Liver (tissue), 3 donors: Measurements from ENCODE around the gene NRG2.

Source experiments
- EGR1 ChIP-seq, 2 donors: IDR thresholded peaks; 2 replicates each; pipeline ENCODE4 v1.6.1; 2016 to 2018; ENCODE audit warnings: antibody characterized with exemption in 2 of 2, low read depth in 2 of 2
- GABPA ChIP-seq, 2 donors: IDR thresholded peaks in 1 of 2; conservative IDR thresholded peaks in 1 of 2; 2 replicates each; pipeline ENCODE4 v1.6.1; 2016; ENCODE audit warnings: antibody characterized with exemption in 2 of 2, mild to moderate bottlenecking in 1 of 2, moderate library complexity in 1 of 2
- RAD21 ChIP-seq, 2 donors: IDR thresholded peaks; 2 replicates each; pipeline ENCODE4 v1.6.1; 2016; ENCODE audit warnings: antibody characterized with exemption in 2 of 2, mild to moderate bottlenecking in 2 of 2
- TAF1 ChIP-seq: conservative IDR thresholded peaks from 2 replicates; pipeline ENCODE4 v1.6.1; 2016; ENCODE audit warnings: antibody characterized with exemption, mild to moderate bottlenecking
- YY1 ChIP-seq: IDR thresholded peaks from 2 replicates; pipeline ENCODE4 v1.6.1; 2016; ENCODE audit warnings: antibody characterized with exemption, mild to moderate bottlenecking
- TF ChIP-seq, protein P1 (sequence below): fragments of 150-350 bp; IDR thresholded peaks from 2 replicates; pipeline ENCODE4 v1.5.1; 2017; ENCODE audit warnings: improper control_type of control experiment, low read depth, low read length; ENCODE audit not compliant: missing input control
- TF ChIP-seq, protein P2 (sequence below): IDR thresholded peaks from 2 replicates; pipeline ENCODE4 v1.6.1; 2016; ENCODE audit warnings: antibody characterized with exemption
- TF ChIP-seq, protein P3 (sequence below): IDR thresholded peaks from 2 replicates; pipeline ENCODE4 v1.6.1; 2016; ENCODE audit warnings: antibody characterized with exemption
- donor health status: healthy.
- donor health status: healthy.

DNA sequence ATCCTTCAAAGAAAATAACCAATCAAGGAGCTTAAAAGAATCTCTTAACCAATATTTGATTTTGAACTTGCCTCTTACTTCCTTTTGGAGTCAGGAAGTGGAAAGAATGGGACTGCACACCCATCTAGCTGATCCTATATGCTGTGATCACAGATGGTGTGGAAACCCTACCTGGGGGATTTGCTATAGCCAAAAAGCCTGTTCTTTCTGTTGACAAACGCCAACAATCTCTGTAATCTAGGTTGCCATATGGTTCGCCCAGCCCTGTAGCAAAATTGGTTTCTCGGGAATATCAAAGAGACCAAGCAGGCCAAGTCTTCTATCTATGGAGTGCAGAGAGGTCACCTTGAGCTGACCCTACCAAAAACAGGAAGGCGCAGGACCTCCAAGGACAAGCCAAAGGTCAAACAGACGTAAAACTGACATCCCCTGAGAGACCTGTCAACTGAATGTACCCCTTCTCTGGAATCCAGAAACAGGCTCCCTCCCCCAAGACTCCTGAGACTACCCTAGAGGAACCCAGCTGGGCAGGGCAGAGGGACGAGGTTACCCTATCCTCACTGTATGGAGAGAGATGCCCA is 19.4 kb downstream of the NRG2 start:
- no peak for TF ChIP-seq GABPA (IDR thresholded peaks at IDR 0.05 in 1 of 2, conservative IDR thresholded peaks at IDR 0.05 in 1 of 2)
- TF ChIP-seq, protein P1, sequence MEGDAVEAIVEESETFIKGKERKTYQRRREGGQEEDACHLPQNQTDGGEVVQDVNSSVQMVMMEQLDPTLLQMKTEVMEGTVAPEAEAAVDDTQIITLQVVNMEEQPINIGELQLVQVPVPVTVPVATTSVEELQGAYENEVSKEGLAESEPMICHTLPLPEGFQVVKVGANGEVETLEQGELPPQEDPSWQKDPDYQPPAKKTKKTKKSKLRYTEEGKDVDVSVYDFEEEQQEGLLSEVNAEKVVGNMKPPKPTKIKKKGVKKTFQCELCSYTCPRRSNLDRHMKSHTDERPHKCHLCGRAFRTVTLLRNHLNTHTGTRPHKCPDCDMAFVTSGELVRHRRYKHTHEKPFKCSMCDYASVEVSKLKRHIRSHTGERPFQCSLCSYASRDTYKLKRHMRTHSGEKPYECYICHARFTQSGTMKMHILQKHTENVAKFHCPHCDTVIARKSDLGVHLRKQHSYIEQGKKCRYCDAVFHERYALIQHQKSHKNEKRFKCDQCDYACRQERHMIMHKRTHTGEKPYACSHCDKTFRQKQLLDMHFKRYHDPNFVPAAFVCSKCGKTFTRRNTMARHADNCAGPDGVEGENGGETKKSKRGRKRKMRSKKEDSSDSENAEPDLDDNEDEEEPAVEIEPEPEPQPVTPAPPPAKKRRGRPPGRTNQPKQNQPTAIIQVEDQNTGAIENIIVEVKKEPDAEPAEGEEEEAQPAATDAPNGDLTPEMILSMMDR, result no peak
- TF ChIP-seq EGR1 (IDR thresholded peaks at IDR 0.05; ENCODE audit: low read depth in 2 of 2), result no peak
- TF ChIP-seq, protein P2, sequence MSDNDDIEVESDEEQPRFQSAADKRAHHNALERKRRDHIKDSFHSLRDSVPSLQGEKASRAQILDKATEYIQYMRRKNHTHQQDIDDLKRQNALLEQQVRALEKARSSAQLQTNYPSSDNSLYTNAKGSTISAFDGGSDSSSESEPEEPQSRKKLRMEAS, result no peak
- no peak for TF ChIP-seq RAD21 (IDR thresholded peaks at IDR 0.05)
- TF ChIP-seq TAF1, result no peak
- TF ChIP-seq, protein P3, sequence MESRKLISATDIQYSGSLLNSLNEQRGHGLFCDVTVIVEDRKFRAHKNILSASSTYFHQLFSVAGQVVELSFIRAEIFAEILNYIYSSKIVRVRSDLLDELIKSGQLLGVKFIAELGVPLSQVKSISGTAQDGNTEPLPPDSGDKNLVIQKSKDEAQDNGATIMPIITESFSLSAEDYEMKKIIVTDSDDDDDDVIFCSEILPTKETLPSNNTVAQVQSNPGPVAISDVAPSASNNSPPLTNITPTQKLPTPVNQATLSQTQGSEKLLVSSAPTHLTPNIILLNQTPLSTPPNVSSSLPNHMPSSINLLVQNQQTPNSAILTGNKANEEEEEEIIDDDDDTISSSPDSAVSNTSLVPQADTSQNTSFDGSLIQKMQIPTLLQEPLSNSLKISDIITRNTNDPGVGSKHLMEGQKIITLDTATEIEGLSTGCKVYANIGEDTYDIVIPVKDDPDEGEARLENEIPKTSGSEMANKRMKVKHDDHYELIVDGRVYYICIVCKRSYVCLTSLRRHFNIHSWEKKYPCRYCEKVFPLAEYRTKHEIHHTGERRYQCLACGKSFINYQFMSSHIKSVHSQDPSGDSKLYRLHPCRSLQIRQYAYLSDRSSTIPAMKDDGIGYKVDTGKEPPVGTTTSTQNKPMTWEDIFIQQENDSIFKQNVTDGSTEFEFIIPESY, result no peak
- TF ChIP-seq YY1, result no peak
